GM18858 (cell line): ENCODE data around the gene KRTAP13-4.

Source experiments
- ATAC-seq: cut with Tn5 transposase; IDR thresholded peaks from one replicate; pipeline ENCODE4 v1.9.1; 2021; ENCODE audit not compliant: unreplicated experiment

KRTAP13-4 gene, protein sequence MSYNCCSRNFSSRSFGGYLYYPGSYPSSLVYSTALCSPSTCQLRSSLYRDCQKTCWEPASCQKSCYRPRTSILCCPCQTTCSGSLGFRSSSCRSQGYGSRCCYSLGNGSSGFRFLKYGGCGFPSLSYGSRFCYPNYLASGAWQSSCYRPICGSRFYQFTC

DNA sequence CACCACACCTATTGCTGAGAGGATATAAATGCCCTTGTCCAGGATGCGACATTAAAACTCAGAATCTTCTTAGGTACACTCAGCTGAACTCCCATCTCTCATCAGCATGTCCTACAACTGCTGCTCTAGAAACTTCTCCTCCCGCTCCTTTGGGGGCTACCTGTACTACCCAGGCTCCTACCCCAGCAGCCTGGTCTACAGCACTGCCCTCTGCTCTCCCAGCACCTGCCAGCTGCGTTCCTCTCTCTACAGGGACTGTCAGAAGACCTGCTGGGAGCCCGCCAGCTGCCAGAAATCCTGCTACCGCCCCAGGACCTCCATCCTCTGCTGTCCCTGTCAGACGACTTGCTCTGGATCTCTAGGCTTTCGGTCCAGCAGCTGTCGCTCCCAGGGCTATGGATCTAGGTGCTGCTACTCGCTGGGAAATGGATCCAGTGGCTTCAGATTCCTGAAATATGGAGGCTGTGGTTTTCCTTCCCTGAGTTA lies at the start of gene KRTAP13-4:
Gene KRTAP13-4 (plus strand): TSS at position 51 of the 486 bp plus-strand sequence. CDS start 56 bp downstream, at position 107.
- ATAC-seq = no peak

DNA sequence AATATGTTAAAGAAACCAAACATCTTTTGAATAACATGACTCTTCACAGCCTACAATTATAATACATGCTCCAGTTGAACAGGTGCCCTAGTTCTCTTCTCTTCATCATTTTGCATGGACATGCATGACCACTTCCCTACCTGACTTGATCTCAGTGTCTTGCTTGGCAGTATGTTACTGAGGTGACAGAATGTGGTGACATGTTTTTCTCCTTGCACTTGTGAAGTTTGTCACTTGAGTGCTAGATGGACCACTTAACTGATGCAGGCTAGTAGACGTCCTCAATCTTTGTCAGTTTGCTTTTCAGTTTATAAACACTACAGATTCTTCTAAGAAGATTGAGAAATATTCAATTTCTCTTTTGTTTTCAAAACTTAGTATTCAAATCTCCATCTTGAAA lies 47.8 kb upstream of the KRTAP13-4 start:
- no peak for ATAC-seq

DNA sequence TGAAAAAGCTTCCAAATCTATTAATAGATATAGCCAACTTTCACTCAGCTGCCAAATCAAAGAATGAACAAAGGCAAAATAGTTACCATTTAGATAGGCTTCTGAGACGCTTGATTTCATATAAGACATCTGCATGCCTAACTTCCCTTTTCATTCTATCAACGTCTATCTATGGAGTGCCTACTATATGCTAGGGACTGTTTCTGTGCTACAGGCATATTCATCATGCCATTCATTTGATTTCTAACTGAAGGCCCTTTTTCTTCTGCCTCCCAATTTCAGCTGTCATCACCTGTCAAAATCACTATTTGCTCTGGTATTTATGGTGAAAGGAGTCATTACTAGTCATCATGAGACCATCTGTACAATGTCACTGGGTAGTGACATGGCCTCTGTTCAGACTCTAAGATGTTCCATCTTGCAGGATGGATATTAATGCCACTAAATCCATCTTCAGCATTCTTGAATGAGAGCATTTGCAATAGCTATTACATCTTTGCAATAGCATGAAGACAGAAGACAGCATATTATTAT lies 38.5 kb upstream of the KRTAP13-4 start:
- ATAC-seq = no peak

DNA sequence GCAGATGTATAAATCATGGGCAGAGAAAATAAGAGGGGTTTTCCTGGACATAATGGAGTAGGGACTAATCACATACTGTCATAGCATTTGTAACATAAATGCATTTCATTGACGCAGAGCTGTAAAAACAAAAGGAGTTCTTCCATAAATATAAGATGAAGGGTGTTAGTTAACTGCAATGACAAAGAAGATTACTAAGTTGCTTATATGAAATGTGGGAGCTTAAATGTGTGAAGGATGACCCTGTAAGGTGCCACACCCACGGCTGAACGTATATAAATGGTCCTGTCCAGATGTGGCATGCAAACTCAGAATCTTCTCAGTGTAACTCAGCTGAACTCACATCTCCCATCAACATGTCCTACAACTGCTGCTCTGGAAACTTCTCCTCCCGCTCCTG lies 34.3 kb upstream of the KRTAP13-4 start, which contains the start of gene KRTAP13-1:
Gene KRTAP13-1 (plus strand): TSS at position 301 of the 400 bp plus-strand sequence. CDS start 56 bp downstream, at position 357.
- ATAC-seq = no peak

DNA sequence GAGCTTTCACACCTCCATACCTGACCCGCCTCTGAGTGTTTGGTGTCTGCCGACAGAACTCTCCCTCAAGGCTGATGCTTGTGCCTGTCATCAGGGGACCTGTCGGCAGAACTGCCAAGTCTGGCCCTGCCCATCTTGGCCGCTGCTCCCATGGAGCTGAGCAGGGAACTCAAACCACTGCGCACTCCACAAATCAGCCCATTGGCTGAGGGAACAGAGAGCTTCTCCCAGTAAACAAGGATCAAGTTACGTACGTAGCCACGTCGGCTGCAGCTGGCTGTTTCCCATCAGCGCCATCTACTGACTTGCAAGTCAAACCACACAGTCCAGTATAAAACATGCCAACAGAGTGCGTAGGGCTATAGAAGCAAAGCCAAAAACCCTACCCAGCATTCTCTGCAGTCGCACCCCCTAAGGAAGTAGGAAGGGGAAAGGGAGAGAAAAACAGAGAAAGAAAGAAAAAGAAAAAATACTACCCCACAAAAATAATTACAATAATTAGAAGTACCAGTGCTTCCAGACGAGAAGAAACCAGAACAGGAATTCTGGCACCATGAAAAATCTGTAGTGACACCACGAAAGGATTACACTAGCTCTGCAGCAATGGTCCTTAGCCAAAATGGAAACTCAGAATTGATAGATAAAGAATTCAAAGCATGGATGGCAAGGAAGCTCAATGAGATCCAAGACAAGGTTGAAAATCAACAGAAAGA lies 21.1 kb upstream of the KRTAP13-4 start:
- peak; percentile 47 for ATAC-seq

DNA sequence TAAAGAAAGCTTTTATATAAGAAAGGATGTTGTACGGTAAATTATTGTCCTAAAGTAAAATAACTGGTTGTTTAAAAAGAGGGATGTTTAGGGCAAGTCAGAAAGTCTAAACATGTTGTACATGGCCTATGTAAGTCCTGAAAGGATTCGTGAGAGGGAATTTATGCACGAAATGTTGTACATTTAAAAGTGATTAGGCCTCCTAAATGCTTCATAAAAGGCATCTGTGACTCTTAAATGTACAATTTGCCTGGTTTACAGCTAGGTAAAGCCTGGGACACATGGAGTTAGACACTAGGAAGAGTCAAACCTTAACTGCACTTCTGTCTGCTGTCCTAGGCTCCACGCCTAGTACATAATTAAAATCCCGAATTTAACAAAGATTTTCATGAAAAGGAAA lies 14.0 kb upstream of the KRTAP13-4 start:
- no peak for ATAC-seq

DNA sequence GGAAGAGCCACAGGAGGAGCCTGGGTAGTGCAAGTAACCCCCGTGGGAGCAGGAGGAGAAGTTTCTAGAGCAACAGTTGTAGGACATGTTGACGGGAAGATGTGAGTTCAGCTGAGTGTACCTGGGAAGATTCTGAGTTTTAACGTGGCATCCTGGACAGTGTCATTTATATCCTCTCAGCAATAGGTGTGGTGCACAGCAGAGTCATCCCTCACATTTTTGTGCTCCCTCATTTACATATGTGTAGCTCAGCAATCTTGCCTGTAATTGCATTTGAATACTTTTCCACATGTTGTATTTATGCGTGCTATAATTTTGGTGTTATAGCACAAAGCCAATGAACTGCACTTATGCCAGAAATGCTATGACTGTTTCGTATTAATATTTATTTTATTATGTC lies 4.2 kb upstream of the KRTAP13-4 start, which contains the start of gene KRTAP13-3:
Gene KRTAP13-3 (minus strand): TSS at position 101 of the 400 bp plus-strand sequence. CDS start 14 bp downstream, at position 87.
- ATAC-seq = no peak

DNA sequence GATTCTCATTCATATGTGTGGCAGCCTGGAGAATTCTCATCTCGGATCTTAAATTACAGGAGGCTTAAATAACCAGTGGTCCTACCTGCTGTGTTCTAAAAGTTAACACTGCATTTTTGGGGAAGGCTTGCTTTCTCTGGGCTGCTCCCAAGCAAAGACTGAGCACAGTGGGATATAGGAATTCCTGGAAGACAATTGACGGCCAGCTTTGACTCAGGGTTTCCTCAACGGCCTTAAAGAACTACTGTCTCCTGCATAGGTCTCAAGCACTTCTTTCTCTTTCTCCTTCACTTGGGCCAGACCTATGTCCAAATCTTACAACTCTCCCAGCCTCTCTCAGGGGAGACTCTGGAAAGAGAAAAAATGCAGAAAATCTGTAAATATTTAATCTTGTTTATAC lies 3.3 kb upstream of the KRTAP13-4 start:
- ATAC-seq = no peak

DNA sequence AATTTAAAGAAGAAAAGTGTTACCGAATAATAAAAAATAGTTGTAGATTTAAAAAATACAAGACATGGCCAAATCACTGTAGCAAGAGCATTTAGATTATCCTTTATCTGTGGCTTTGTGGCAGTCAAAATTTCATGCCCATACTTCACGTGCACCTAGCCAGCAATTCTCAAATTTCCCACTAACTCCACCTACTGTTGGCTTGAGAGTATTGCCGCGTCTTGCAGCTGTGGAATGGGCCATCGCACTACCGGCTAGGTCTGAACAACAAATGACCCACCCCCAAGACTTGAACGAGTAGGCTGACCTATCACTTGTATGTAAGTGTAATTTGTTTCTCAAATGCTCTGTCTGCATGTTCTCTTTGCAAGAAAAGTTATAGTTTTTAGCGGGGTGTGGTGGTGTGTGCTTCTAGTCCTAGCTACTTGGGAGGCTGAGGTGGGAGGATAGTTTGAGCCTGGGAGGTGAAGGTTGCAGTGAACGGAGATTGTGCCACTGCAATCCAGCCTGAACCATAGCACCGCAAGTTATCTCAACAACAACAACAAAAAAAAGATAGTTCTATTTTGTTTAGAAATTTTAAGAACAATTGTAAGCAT lies 4.1 kb downstream of the KRTAP13-4 start:
- peak; percentile 74 for ATAC-seq

DNA sequence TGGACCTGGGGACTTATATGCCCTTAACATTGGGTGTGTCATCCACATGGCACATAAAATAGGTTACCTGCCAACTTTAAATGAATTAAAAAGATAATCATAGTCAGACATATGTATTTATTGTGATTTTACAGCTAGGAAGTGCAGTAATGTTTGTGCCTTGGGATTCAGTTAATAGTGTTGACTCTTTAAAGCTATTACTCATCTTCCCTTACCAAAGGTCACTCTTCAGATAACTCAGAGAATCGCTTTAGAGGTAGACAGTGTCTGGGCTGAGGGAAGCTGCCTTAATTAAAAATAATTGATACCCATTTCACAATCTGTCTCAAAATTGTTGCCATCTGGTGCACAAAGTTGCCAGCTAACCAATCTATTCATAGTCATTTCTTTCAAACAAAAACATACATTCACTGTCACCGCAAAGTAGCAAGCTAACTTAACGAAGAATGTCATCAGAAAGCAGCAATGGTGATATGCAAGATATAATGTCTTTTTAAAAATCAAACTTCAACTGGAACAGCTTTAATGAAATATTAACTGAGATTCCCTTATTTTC lies 7.1 kb downstream of the KRTAP13-4 start:
- ATAC-seq = no peak

DNA sequence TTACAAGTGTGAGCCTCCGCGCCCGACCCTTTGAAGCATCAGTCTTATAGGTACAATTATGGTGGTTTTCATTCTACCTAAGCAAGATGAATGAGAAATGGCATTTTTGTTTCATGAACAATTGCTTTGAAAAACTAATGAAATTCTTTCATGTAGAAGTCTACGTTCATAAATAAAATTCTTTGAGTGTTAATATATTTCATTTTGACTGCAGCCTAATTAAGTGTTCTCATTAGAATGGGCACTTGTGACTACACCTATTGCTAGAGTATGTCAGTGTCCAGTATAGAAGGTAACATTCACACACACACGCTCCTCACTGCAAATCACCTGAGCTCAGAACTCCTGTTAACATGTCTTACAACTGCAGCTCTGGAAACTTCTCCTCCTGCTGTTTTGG lies 10.0 kb downstream of the KRTAP13-4 start, which contains the start of gene KRTAP15-1:
Gene KRTAP15-1 (plus strand): TSS at position 301 of the 400 bp plus-strand sequence. CDS start 53 bp downstream, at position 354.
- no peak for ATAC-seq

DNA sequence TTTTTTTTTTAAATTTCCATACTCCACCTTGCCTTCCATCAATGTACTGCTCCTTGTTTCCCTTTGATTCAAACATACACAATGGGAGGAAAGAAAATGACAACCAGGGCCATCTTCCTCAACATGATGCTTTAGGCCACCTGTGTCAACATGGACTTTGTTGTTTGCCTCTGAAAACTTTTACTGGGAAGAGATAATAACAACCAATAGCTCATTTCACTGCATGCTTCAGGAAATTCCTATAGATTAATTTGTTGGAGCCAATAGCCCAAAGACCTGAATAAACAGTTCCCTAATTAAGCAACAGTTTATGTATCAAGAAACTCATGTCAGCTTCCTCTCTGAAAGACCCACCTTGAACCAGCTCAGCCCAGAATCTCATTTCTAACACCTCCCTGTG lies 13.2 kb downstream of the KRTAP13-4 start:
- no peak for ATAC-seq

DNA sequence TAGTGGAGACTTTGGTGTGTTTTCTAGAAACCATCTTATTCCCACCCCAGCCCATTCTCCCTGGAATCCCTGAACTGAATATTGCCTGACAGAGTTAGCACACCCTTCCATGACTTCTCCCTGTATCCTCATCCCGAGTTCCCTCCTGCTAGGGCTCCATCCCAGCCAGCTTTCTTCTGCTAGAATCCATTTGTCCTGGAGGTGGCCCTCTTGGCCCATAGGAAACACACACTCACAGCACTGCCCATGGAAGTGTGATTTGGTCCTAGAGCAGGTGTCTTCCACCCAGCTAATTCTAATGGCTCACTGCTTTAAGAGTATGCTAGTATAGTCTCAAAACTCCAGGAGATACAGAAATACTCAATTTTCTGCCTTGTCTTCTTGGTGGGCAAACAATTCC lies 14.2 kb downstream of the KRTAP13-4 start:
- no peak for ATAC-seq

DNA sequence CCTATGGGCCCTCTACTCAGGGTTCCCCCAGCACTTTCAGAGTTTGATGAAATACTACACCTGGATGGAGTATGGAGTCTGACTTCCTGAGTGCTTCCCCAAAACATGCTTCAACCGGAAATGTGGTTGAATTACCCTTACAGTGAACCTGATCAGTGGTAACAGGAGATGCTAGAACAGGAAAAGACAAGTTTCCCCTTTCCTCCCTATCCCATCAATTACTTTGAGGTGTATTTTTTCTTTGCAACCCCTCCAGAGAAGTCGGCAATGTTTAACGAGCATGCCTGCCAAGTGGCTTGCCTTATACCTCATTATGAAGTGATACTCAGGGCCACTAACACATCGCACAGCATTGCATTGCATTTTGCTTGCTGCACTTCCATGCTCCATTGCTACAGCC lies 17.0 kb downstream of the KRTAP13-4 start:
- ATAC-seq = no peak

DNA sequence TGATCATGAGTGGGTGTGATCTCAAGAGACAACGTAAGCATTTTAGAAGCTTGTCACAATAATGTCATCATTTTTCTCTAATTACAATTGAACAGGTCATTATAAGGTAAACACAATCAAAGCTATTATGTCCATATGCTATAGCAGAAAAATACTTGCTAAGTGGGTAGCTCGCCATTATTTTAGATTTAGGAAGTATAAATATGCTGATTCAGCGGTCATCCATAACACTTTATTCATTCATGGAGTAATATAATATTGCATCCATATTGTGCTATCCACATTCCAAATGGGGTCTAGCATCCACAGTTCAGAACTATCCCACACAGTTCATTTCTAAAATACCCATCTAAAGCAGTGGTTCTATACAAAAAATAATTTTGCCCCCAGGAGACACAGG lies 18.5 kb downstream of the KRTAP13-4 start:
- ATAC-seq = no peak

DNA sequence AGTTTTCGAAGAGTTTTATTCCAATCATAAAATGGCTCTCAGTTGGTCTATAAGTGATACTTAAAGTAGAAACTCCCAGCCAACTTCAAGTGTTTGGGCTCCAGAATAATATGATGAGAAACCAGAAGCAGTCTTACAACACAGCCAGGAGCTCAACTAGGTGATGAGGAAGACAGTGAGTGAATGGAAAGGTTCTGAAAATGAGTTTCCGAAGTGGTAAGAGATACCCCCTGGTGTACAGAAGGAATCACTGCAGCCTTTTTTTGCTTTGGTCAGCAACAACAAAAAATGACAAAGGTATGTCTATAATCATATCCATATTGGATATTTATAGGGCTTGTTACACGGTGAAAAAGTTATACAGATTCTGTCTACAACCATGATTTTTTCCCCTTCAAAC lies 33.7 kb downstream of the KRTAP13-4 start:
- no peak for ATAC-seq

DNA sequence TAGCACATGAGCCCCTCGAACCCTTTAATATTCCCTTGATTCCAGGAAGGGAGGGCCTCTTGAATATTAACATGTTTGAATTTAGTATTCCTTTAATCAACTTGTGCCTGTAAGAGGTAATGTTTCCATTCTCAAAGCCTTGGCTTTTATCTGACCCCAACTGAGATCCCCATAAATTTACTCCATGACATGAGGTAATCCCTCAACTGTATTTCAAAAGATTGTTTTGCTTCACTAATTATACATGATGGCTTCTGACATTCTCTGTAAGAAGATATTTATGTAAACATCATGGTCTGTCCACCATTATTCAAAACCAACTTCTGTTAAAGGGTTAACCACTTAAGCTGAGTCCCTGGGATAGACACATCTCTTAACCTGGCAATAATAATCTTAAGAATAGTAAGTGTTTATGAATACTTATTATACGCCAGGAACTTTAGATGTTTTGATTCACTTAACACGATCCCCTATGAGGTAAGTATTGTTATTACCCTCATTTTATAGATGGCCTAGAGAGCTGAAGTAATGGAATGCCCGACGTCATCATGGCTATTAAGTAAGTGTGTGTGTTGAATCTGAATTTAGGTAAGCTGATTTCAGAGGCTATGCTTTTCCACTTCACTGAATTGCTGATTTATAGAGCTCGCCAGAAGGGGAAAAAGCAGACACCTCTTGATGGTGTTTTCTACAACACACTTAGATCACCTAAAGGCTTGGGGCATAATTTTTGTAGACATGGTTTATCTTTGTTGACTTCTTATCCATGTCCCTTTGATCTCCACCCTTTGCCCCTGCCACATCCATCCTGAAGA lies 39.1 kb downstream of the KRTAP13-4 start:
- no peak for ATAC-seq

DNA sequence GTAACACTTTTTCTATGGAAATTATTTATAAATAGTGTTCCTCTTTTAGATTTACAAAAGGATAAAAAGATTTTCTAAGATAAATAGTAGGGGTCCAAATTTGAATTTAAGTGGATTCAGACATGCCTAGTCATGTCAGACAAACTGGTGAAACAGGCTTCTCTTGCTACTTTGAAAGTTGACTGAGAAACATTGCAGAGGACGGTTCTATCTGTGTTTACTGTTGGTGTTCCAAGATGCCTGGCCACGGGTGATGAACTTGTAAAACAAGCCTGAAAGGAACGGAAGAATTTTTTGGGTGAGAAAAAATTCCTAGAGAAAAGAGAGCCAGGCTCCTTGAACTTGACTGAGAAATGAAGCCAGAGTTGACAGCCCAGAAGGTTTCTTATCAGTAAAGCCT lies 48.0 kb downstream of the KRTAP13-4 start:
- ATAC-seq = no peak

DNA sequence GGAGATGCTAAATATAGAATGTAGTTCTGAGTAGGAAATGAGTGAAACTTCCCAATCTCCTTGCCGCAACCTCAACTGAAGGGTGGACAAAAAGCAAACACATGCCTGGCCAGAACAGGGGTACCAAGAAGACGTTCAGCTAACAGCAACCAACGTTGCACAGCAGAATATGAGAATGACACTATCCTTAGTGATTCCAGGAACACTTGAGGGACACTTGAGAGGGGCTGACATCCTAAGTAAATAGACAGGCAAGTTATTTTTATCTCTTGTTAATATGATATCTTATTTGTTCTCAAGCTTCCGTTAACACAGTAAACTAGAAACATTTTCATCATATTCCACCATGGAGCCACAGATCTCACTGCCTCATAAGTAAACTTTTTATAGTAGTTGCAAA lies 49.2 kb downstream of the KRTAP13-4 start:
- ATAC-seq = no peak

DNA sequence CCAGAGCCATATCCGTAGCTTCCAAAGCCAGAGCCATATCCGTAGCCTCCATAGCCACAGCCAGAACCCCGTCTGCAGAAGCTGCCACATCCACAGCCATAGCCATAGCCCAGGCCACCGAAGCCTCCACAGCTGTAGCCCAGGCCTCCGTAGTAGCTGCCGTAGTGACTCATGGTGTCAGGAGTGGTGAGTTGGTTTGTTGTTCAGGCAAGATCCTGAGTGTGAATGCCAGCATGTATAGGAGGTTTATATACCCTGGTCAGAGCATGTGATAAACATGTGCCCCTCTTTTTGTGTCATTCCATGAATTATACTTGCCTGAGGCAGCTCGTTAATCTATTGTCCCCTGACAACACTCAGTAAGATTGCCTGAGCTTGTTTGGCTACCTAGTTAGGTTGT lies 50.1 kb downstream of the KRTAP13-4 start, which contains the start of gene KRTAP19-1:
Gene KRTAP19-1 (minus strand): TSS at position 223 of the 400 bp plus-strand sequence. CDS start 50 bp downstream, at position 173.
- no peak for ATAC-seq
